ENCODE data around the gene IPCEF1. TPM values are rescaled to one million over a fixed set of nuclear protein-coding genes. Genes with fewer than 3 reads are reported as not detected.
A peak's percentile ranks its signal among the peaks of the same experiment; 100 is the strongest.

IPCEF1 gene
- total RNA-seq, 1 experiment from 2014 or later, result 0.28 TPM

- ATAC-seq, result no peak
- POLR2A ChIA-PET, result no interaction called here
- BruUV-seq (replicated peaks), result no TSS peak
- CTCF ChIA-PET, result no interaction called here
- intact Hi-C loops (cut with micrococcal nuclease; ENCODE audit: unreplicated experiment) (no loop called here), in situ Hi-C loops (cut with HindIII; ENCODE audit: low pct_unique_long_range_greater_than_20kb, low sequenced_read_pairs) (no loop called here)
- no peak overlapping the region; the same call in 1 of the 2 replicates for H3K27ac ChIP-seq (ENCODE audit: low read length)
- no peaks in the 10 kb centered on the region for H3K27me3 ChIP-seq (ENCODE audit: control insufficient read depth, insufficient read depth, low read length)
- TF ChIP-seq CTCF (IDR thresholded peaks at IDR 0.05) (no peak), SIN3A (IDR thresholded peaks at IDR 0.05; ENCODE audit: borderline replicate concordance, insufficient read depth, low read depth, low read length) (no peak), POLR2AphosphoS5 (IDR thresholded peaks at IDR 0.05; ENCODE audit: low read depth, low read length) (no peak), REST (IDR thresholded peaks at IDR 0.05; ENCODE audit: insufficient read depth in 1 of 2, low read depth in 2 of 2, low read length in 1 of 2) (no peak), TCF7L2 (IDR thresholded peaks at IDR 0.05; ENCODE audit: low read depth, low read length) (no peak)
- no peaks in the 10 kb centered on the region for H3K36me3 ChIP-seq (ENCODE audit: control insufficient read depth, insufficient read depth, low read length)
- no peak for DNase-seq (ENCODE audit: low read depth, low spot score)
- peaks cover 3% of the 10 kb centered on the region; the same call in 1 of the 2 replicates for H3K4me1 ChIP-seq (ENCODE audit: control insufficient read depth, insufficient read depth, low read length)
- no peaks in the 10 kb centered on the region for H3K9me3 ChIP-seq (ENCODE audit: control insufficient read depth, insufficient read depth, low read depth, low read length)
- H3K4me3 ChIP-seq (ENCODE audit: low read depth in 2 of 2, low read length in 2 of 2), result no peak overlapping the region
Measured at GRCh38 chr6:154381548-154381947, 24.9 kb upstream of the IPCEF1 start.

GRCh38 chr6:154380741-154381140 lies 24.1 kb upstream of the IPCEF1 start:
- TF ChIP-seq POLR2AphosphoS5 (IDR thresholded peaks at IDR 0.05; ENCODE audit: low read depth, low read length) (no peak), REST (IDR thresholded peaks at IDR 0.05; ENCODE audit: insufficient read depth in 1 of 2, low read depth in 2 of 2, low read length in 1 of 2) (no peak), TCF7L2 (IDR thresholded peaks at IDR 0.05; ENCODE audit: low read depth, low read length) (no peak), CTCF (IDR thresholded peaks at IDR 0.05) (no peak), SIN3A (IDR thresholded peaks at IDR 0.05; ENCODE audit: borderline replicate concordance, insufficient read depth, low read depth, low read length) (no peak)
- Histone ChIP-seq H3K36me3 (ENCODE audit: control insufficient read depth, insufficient read depth, low read length) (no peaks in the 10 kb centered on the region), H3K4me1 (ENCODE audit: control insufficient read depth, insufficient read depth, low read length) (peaks cover 2% of the 10 kb centered on the region; the same call in 1 of the 2 replicates), H3K4me3 (ENCODE audit: low read depth in 2 of 2, low read length in 2 of 2) (no peak overlapping the region), H3K9me3 (ENCODE audit: control insufficient read depth, insufficient read depth, low read depth, low read length) (no peaks in the 10 kb centered on the region), H3K27me3 (ENCODE audit: control insufficient read depth, insufficient read depth, low read length) (no peaks in the 10 kb centered on the region), H3K27ac (ENCODE audit: low read length) (peak overlapping the region; percentile 20; the same call in 1 of the 2 replicates)
- ChIA-PET CTCF (no interaction called here), POLR2A (no interaction called here)
- ATAC-seq, result no peak
- DNase-seq (ENCODE audit: low read depth, low spot score), result no peak
- BruUV-seq (replicated peaks), result no TSS peak
- in situ Hi-C loops (cut with HindIII; ENCODE audit: low pct_unique_long_range_greater_than_20kb, low sequenced_read_pairs) (no loop called here), intact Hi-C loops (cut with micrococcal nuclease; ENCODE audit: unreplicated experiment) (no loop called here)
